Measurements from ENCODE around the gene TTC8.

TTC8 gene

DNA sequence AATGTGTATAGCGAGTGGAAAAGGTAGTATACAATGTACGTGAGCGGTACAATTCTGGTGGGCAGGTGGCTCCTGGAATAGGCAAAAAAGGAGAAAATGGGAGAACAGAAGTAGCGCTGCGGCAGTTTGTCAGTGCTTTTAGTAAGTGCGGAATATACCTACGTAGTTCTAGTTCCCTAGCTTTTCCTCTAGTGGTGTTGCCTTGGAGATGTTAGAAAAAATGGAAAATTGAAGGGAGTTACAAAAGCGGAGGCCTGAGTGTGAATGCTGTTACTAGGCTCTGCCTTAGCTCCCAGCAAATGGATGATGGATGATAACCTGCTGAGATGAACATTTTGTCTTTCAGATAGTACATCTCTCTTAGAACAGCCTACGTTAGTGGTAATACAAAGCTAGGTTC is 1.1 kb downstream of the TTC8 start:
- DNase-seq (ENCODE audit: insufficient read length), result no peak
- no peak for TF ChIP-seq POLR2AphosphoS5 (IDR thresholded peaks at IDR 0.05; ENCODE audit: low read depth, low read length)
- no peak for TF ChIP-seq POLR2A (IDR thresholded peaks at IDR 0.05; ENCODE audit: low read depth, low read length)
- FAIRE-seq, result no peak

DNA sequence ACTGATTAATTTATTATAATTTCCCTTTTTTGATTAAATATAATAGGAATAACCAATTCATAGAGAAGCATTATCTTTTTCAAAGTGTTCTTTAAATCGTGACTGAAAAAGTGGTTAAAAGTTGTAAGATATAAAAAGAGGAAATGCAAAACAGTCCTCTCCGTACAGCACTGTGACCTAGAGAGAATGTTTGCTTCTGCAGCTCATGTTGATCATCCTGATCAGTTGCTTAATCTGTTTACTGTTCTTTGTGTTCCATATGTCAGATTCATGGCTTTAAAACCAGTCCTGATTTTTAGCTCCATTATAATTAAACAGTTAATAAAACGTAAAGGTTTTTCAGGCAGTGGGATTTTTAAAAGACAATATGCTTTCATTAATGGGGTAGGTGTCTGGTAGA is 4.7 kb downstream of the TTC8 start:
- TF ChIP-seq TAF1 (IDR thresholded peaks at IDR 0.05; ENCODE audit: borderline replicate concordance, low read depth, low read length) (no peak), POLR2AphosphoS5 (IDR thresholded peaks at IDR 0.05; ENCODE audit: low read depth, low read length) (no peak)
- DNase-seq (ENCODE audit: insufficient read length) (no peak), FAIRE-seq (no peak)

DNA sequence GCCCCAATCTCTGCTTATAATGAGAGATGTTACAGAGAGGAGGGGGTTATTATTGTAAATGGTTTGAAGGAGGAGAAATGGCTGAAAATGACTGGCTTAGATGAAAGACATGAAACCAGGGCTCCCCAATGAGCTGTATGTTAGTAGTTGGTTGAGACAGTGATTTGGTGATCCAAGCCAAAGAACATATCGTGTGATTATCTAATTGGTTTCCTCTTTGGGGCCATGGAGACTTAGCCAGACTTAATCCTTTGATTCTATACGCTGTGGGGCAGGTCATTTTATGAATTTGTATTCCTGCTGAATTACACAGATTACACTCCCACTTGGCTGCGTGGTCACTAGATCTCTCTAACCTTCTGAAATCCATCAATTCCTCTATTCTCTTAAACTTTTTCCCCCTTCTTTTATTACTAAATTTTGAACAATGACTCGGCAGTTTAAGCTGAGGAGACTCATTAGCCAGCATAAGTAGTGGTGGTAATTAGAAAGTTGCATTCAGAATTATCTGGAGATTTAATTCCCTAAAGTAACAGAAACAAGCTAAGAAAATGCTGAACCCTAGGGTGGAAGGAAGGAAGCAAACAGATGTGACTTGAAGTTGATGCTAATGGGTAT is 5.3 kb downstream of the TTC8 start:
- DNase-seq (ENCODE audit: insufficient read length), result no peak
- TF ChIP-seq TAF1 (IDR thresholded peaks at IDR 0.05; ENCODE audit: borderline replicate concordance, low read depth, low read length) (no peak), POLR2A (IDR thresholded peaks at IDR 0.05; ENCODE audit: low read depth, low read length) (no peak), POLR2AphosphoS5 (IDR thresholded peaks at IDR 0.05; ENCODE audit: low read depth, low read length) (no peak)
- FAIRE-seq, result no peak

DNA sequence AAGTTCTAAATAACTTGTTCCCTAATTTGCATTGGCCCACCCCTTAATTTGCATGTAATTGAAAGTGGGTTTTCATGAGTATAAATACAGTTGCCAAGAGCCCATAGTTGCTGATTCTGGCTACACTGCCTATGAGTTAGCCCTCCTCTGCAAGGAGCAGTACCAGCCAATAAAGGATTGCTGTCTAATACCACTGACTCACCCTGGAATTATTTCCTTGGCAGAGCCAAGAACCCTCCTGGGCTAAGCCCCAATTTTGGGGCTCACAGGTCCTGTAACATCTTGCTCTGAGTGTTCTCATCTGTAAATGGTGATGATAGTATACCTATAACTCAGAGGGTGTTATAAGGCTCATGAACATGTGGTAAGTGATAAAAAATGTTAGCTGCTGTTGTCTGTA is 6.8 kb downstream of the TTC8 start:
- DNase-seq (ENCODE audit: insufficient read length), result no peak
- TF ChIP-seq TAF1 (IDR thresholded peaks at IDR 0.05; ENCODE audit: borderline replicate concordance, low read depth, low read length), result no peak
- no peak for TF ChIP-seq POLR2AphosphoS5 (IDR thresholded peaks at IDR 0.05; ENCODE audit: low read depth, low read length)
- TF ChIP-seq POLR2A (IDR thresholded peaks at IDR 0.05; ENCODE audit: low read depth, low read length), result no peak
- FAIRE-seq, result no peak

DNA sequence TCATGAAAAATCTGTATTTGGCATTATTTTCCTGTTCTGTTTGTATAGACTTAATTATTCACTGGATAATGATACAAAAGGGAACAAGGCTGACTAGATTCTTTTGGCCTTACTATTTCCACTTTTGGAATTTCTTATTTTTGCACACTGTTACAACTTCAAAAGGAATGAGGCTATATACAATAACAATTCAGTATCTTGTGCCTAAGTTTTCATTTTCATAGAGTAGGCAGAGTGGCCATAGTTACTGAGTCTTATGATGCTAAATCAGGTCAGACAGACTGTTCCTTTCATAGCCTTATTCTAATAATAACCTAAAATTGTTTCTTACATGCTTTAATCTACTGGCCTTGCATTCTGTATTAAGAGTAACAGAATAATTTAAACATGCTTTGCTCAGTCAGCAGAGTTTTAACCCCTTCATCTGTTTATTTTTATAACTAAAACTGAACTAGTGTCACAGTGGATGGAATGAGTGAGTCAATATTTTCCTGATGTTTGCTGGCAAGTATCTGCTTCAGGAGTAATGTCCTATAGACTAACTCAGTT is 10.5 kb downstream of the TTC8 start:
- DNase-seq (ENCODE audit: insufficient read length) (no peak), FAIRE-seq (no peak)
- TF ChIP-seq TAF1 (IDR thresholded peaks at IDR 0.05; ENCODE audit: borderline replicate concordance, low read depth, low read length) (no peak), POLR2AphosphoS5 (IDR thresholded peaks at IDR 0.05; ENCODE audit: low read depth, low read length) (no peak), POLR2A (IDR thresholded peaks at IDR 0.05; ENCODE audit: low read depth, low read length) (no peak)

DNA sequence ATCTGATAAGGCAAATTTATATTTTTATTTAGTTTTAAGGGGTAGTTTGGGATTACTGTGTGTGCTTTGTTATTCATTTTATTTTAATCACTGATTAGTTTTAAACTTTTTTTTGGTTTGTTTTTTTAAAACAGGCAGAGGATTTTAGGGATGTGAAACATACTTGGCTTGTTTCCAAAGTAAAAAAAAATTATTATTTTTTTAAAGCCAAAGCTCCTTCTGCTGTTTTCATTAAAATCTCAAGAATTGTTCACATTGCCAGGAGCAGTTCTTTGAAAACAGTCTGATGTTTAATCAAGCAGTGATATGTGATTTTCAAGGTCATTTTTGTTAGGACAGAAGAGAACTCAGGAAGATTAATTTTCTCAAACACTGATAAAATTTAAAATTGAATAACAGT is 11.2 kb downstream of the TTC8 start:
- no peak for FAIRE-seq
- DNase-seq (ENCODE audit: insufficient read length), result no peak
- TF ChIP-seq POLR2AphosphoS5 (IDR thresholded peaks at IDR 0.05; ENCODE audit: low read depth, low read length) (no peak), POLR2A (IDR thresholded peaks at IDR 0.05; ENCODE audit: low read depth, low read length) (no peak), TAF1 (IDR thresholded peaks at IDR 0.05; ENCODE audit: borderline replicate concordance, low read depth, low read length) (no peak)

DNA sequence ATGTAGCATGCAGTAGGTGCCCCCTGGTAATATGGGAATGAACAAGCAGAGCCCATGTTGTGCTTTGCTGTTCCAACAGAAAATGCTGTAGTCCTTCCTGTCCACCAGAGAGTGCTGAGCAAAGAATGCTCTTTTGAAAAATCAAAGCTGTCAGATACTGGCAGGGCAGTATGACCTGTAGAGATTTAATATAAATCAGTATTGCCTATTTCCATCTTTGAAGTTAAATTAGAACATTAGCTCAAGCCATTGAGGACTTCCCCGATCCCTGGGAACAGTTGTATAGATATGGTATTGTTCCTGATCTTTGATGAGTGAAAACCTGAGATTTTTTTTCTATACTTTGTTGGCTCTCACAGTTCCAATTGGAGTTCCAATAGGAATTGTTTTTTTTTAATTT is 13.0 kb downstream of the TTC8 start:
- TF ChIP-seq TAF1 (IDR thresholded peaks at IDR 0.05; ENCODE audit: borderline replicate concordance, low read depth, low read length), result no peak
- TF ChIP-seq POLR2A (IDR thresholded peaks at IDR 0.05; ENCODE audit: low read depth, low read length), result no peak
- TF ChIP-seq POLR2AphosphoS5 (IDR thresholded peaks at IDR 0.05; ENCODE audit: low read depth, low read length), result no peak
- no peak for FAIRE-seq
- no peak for DNase-seq (ENCODE audit: insufficient read length)

DNA sequence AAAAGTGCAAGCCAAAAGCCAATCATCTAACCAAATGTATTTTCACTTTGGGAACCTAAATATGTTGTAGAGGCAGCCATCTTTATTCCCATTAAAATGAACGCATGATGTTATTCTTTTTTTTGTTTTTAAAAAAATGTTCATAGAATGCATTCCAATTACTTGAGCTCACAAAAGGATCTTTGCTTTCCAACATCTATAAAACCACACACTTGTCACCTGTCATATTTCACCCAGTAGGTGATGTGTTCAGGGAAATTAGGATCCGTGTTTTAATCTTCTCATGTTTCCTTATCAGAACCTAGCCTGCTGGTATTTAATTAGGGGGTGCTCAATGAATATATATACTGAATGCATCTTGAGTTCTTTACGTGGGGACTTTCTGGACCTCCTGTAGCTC is 13.6 kb downstream of the TTC8 start:
- no peak for DNase-seq (ENCODE audit: insufficient read length)
- no peak for TF ChIP-seq POLR2A (IDR thresholded peaks at IDR 0.05; ENCODE audit: low read depth, low read length)
- no peak for TF ChIP-seq TAF1 (IDR thresholded peaks at IDR 0.05; ENCODE audit: borderline replicate concordance, low read depth, low read length)
- TF ChIP-seq POLR2AphosphoS5 (IDR thresholded peaks at IDR 0.05; ENCODE audit: low read depth, low read length), result no peak
- FAIRE-seq, result no peak

DNA sequence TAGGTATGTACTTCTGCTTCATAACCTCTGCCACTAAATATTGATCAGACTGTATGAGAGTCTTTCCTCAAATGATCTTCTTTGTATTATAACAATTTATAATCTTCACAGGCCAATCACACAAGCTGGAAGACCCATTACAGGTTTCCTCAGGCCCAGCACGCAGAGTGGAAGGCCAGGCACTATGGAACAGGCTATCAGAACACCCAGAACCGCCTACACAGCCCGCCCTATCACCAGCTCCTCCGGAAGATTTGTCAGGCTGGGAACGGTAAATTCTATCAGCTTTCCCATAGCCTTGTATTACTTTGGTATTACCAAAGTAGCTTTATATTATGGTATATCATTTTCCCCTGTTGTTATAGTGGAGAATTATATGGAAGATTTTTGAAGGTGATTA is 16.5 kb downstream of the TTC8 start:
- no peak for DNase-seq (ENCODE audit: insufficient read length)
- no peak for FAIRE-seq
- TF ChIP-seq TAF1 (IDR thresholded peaks at IDR 0.05; ENCODE audit: borderline replicate concordance, low read depth, low read length) (no peak), POLR2AphosphoS5 (IDR thresholded peaks at IDR 0.05; ENCODE audit: low read depth, low read length) (no peak), POLR2A (IDR thresholded peaks at IDR 0.05; ENCODE audit: low read depth, low read length) (no peak)

DNA sequence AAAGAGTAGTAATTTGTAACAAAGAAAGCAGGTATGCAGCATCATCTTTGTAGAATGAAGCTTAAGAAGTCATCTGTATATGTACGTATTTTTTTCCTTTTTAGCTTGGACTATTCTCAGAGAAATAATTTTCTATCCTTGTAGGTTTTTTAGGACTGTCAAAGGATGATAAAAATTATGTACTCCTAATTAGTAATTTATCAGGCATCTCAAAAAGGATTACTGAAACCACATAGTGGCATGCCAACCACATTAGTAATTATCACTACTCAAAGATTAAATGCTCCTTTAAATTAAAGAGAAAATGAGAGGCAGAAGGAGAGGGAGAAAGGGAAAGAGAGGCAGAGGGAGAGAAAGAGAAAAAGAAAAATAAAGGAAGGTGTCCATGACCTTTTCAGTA is 17.3 kb downstream of the TTC8 start:
- TF ChIP-seq POLR2A (IDR thresholded peaks at IDR 0.05; ENCODE audit: low read depth, low read length) (no peak), TAF1 (IDR thresholded peaks at IDR 0.05; ENCODE audit: borderline replicate concordance, low read depth, low read length) (no peak), POLR2AphosphoS5 (IDR thresholded peaks at IDR 0.05; ENCODE audit: low read depth, low read length) (no peak)
- FAIRE-seq, result no peak
- no peak for DNase-seq (ENCODE audit: insufficient read length)

DNA sequence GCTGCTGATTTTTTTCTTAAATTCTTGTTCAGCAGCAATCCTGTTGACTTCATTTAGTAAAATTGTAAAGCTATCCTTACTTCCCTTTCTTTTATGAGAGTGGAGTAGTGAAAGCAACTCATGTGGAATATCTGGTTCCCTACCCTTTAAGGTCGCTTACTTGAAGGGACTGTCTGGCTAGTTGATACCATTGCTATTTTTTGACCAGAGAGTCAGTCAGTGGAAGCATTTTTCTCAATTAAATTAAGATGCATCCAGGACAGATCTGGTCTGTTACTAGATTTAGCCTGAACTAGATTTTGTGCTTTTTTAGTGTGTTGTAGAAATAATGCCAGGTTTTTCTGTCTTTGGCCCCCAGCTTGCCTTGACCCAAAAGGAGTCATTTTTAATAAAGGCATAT is 18.0 kb downstream of the TTC8 start:
- DNase-seq (ENCODE audit: insufficient read length) (no peak), FAIRE-seq (no peak)
- TF ChIP-seq POLR2AphosphoS5 (IDR thresholded peaks at IDR 0.05; ENCODE audit: low read depth, low read length) (no peak), TAF1 (IDR thresholded peaks at IDR 0.05; ENCODE audit: borderline replicate concordance, low read depth, low read length) (no peak), POLR2A (IDR thresholded peaks at IDR 0.05; ENCODE audit: low read depth, low read length) (no peak)

DNA sequence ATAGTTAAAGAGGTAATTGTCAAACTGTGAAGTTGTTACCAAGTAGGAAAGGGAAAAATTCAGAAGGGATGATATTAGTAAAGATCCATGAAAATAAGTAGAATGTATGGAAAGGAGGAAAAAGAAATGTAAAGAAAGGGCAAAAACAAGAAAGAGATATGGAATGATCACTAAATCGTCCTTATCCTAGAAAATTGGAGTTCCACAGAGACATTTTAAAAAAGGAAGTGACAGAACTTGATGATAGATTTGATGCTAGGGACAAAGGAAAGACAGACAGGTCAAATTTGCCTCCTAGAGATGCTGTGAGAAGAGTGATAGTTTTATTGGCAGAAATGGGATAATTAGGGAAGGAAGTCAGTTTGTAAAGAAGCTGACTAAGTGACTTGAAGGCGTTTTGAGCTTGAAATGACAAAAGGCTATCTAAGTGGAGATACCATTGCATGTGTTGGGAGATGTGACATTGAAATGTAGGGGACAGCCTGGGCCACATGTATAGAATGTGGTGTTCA is 20.6 kb downstream of the TTC8 start:
- no peak for DNase-seq (ENCODE audit: insufficient read length)
- TF ChIP-seq POLR2AphosphoS5 (IDR thresholded peaks at IDR 0.05; ENCODE audit: low read depth, low read length), result no peak
- TF ChIP-seq POLR2A (IDR thresholded peaks at IDR 0.05; ENCODE audit: low read depth, low read length), result no peak
- TF ChIP-seq TAF1 (IDR thresholded peaks at IDR 0.05; ENCODE audit: borderline replicate concordance, low read depth, low read length), result no peak
- no peak for FAIRE-seq

Data from GM12892 (cell line).